HCT116 (cell line): ENCODE measurements around the gene TTYH1.

Experiments
- CTCF ChIP-seq, 3 experiments: fragments of 200-600 bp in 1 of 3; sonication (generic) in 1 of 3; IDR thresholded peaks in 2 of 3; conservative IDR thresholded peaks in 1 of 3; 2 replicates each; pipeline ENCODE4 v1.5.1; 2012 to 2017; ENCODE audit warnings: low read depth in 2 of 3, low read length in 2 of 3, antibody characterized with exemption in 1 of 3, borderline replicate concordance in 1 of 3, control low read depth in 1 of 3, mild to moderate bottlenecking in 1 of 3, mixed read lengths in 1 of 3, mixed run types in 1 of 3, moderate library complexity in 1 of 3; ENCODE audit not compliant: insufficient read depth in 1 of 3
- SIN3A ChIP-seq: IDR thresholded peaks from 2 replicates; pipeline ENCODE4 v1.6.1; 2012; ENCODE audit warnings: low read depth
- SP1 ChIP-seq: IDR thresholded peaks from 2 replicates; pipeline ENCODE4 v1.6.1; 2012; ENCODE audit warnings: low read depth

GRCh38 chr19:54484451-54484850 lies 69.2 kb downstream of the TTYH1 start:
- TF ChIP-seq SIN3A, result no peak
- TF ChIP-seq CTCF (IDR thresholded peaks at IDR 0.05 in 2 of 3, conservative IDR thresholded peaks at IDR 0.05 in 1 of 3; ENCODE audit: borderline replicate concordance in 1 of 3, insufficient read depth in 1 of 3, low read depth in 2 of 3, low read length in 2 of 3), result no peak
- no peak for TF ChIP-seq SP1
